ENCODE results near the gene UGT2B7.

DNA sequence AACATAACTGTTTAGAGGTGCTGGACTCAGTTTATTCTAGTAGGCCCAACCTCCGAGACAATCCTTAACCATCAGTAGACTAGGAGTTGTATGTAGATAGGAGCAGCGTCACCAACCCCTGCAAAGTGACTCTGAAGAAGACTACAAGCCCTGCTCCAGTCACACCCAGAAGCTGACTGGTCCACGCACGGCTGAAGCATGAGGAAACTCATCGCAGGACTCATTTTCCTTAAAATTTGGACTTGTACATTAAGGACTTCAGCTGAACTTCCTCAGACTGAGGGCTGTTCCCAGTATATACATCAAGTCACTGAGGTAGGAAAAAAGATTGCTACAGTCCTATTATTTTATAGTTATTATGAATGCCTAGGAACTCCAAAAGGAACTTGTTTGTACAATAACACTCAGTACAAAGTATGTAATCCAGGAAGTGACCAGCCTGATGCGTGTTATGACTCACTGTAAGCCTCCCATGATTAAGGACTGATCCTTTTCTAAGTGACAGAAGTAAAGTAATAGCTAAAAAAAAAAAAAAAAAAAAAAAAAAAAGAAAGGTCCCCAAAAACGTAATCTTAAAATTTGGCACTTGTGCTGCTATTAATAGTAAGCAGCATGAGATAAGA is 41.6 kb upstream of the UGT2B7 start:
- TF ChIP-seq, protein P1, sequence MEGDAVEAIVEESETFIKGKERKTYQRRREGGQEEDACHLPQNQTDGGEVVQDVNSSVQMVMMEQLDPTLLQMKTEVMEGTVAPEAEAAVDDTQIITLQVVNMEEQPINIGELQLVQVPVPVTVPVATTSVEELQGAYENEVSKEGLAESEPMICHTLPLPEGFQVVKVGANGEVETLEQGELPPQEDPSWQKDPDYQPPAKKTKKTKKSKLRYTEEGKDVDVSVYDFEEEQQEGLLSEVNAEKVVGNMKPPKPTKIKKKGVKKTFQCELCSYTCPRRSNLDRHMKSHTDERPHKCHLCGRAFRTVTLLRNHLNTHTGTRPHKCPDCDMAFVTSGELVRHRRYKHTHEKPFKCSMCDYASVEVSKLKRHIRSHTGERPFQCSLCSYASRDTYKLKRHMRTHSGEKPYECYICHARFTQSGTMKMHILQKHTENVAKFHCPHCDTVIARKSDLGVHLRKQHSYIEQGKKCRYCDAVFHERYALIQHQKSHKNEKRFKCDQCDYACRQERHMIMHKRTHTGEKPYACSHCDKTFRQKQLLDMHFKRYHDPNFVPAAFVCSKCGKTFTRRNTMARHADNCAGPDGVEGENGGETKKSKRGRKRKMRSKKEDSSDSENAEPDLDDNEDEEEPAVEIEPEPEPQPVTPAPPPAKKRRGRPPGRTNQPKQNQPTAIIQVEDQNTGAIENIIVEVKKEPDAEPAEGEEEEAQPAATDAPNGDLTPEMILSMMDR (conservative IDR thresholded peaks at IDR 0.05; ENCODE audit: low read depth, low read length): no peak
- no peak for TF ChIP-seq EZH2 (IDR thresholded peaks at IDR 0.05; ENCODE audit: low read length, unreplicated experiment)

All from PC-3 (cell line).